Mesothelial cell of epicardium (in vitro differentiated cells): ENCODE data around the gene GRAMD4. TPM values are rescaled to one million over a fixed set of nuclear protein-coding genes. Genes with fewer than 3 reads are reported as not detected.

Experiments
- DNase-seq, 2 experiments: peaks; one replicate each; pipeline ENCODE4 v3.0.0; 2021; ENCODE audit warnings: low spot score in 2 of 2; ENCODE audit not compliant: unreplicated experiment in 2 of 2
- H3K27ac Mint-ChIP-seq: 2 replicates; pipeline ENCODE4 v1.8.0; 2021; ENCODE audit warnings: mixed read lengths
- H3K27me3 Mint-ChIP-seq: 2 replicates; pipeline ENCODE4 v1.8.0; 2021; ENCODE audit warnings: low read depth, mixed read lengths
- H3K36me3 Mint-ChIP-seq: 2 replicates; pipeline ENCODE4 v1.8.0; 2021; ENCODE audit warnings: mixed read lengths
- H3K4me1 Mint-ChIP-seq: 2 replicates; pipeline ENCODE4 v1.8.0; 2021; ENCODE audit warnings: mixed read lengths
- H3K4me3 Mint-ChIP-seq: 2 replicates; pipeline ENCODE4 v1.8.0; 2021; ENCODE audit warnings: mild to moderate bottlenecking, moderate library complexity, mixed read lengths
- H3K9me3 Mint-ChIP-seq: 2 replicates; pipeline ENCODE4 v1.8.0; 2021; ENCODE audit warnings: mixed read lengths
- total RNA-seq: library from RNA; stranded (reverse); gene quantifications from 3 replicates; pipeline ENCODE4 v1.2.1, GENCODE V29; 2021
- TF ChIP-seq, protein P1 (sequence below): fragments of 200-600 bp; sonication (generic); IDR thresholded peaks from one replicate; pipeline ENCODE4 v1.5.0; 2021; ENCODE audit warnings: antibody characterized with exemption; ENCODE audit not compliant: unreplicated experiment

GRAMD4 gene
- total RNA-seq, 1 donor from 2014 or later = 58.3 TPM

- TF ChIP-seq, protein P1, sequence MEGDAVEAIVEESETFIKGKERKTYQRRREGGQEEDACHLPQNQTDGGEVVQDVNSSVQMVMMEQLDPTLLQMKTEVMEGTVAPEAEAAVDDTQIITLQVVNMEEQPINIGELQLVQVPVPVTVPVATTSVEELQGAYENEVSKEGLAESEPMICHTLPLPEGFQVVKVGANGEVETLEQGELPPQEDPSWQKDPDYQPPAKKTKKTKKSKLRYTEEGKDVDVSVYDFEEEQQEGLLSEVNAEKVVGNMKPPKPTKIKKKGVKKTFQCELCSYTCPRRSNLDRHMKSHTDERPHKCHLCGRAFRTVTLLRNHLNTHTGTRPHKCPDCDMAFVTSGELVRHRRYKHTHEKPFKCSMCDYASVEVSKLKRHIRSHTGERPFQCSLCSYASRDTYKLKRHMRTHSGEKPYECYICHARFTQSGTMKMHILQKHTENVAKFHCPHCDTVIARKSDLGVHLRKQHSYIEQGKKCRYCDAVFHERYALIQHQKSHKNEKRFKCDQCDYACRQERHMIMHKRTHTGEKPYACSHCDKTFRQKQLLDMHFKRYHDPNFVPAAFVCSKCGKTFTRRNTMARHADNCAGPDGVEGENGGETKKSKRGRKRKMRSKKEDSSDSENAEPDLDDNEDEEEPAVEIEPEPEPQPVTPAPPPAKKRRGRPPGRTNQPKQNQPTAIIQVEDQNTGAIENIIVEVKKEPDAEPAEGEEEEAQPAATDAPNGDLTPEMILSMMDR = no peak
- no peaks in the 10 kb centered on the region for H3K27me3 Mint-ChIP-seq
- no peaks in the 10 kb centered on the region for H3K36me3 Mint-ChIP-seq
- peaks cover 51% of the 10 kb centered on the region for H3K4me1 Mint-ChIP-seq
- no peaks in the 10 kb centered on the region for H3K9me3 Mint-ChIP-seq
- DNase-seq = no peak
- H3K4me3 Mint-ChIP-seq = no peak overlapping the region
- H3K27ac Mint-ChIP-seq = no peak overlapping the region
Measured at GRCh38 chr22:46582281-46582933, 37.8 kb upstream of the GRAMD4 start.

- Mint-ChIP-seq H3K9me3 (no peaks in the 10 kb centered on the region), H3K4me1 (peaks cover 49% of the 10 kb centered on the region), H3K4me3 (no peak overlapping the region), H3K27ac (no peak overlapping the region), H3K36me3 (no peaks in the 10 kb centered on the region), H3K27me3 (no peaks in the 10 kb centered on the region)
- TF ChIP-seq, protein P1 = no peak
- DNase-seq = no peak
Measured at GRCh38 chr22:46583571-46583970, 36.6 kb upstream of the GRAMD4 start.

DNA sequence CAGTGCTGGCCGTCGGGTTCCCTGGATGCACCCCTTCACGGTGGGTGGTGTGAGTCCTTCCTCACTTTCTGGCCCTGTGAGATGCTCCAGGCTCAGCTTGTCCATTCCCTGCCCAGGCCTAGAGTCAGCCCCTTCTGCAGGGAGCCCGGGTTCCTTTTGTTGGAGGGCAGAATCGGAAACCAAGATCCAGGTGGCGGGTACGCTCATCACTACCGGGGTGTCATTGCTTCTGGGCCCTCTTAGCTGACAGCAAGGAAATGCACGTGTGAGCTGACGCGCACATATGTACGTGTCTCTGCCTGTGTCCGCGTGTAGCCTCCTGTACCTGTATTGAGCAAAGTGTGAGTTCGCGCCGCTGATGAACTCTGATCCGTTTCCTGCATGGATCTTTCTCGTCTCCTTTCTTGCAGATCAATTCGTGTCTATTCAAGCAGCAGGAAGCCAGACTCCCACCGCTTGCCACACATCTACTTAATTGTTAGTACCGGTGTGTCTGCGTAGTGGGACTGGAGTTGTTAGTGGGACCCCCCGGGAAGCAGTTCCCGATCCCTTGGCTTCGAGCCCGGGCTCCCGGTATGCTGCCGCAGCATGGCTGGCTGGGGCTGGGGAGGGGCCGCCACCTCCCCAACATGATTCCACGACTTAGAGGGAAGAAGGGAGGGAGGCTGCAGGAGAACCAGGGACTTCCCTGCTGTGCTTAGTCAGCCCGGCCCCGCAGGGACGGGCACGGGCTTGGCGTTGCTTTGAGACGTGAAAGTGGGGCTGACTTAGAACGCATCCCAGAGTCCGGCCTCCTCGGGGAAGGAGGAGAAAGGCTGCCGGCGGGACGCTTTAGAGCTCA lies 35.9 kb upstream of the GRAMD4 start:
- peaks cover 47% of the 10 kb centered on the region for H3K4me1 Mint-ChIP-seq
- DNase-seq = no peak
- no peaks in the 10 kb centered on the region for H3K36me3 Mint-ChIP-seq
- no peaks in the 10 kb centered on the region for H3K9me3 Mint-ChIP-seq
- H3K27me3 Mint-ChIP-seq = no peaks in the 10 kb centered on the region
- H3K27ac Mint-ChIP-seq = no peak overlapping the region
- no peak overlapping the region for H3K4me3 Mint-ChIP-seq
- TF ChIP-seq, protein P1 = no peak

DNA sequence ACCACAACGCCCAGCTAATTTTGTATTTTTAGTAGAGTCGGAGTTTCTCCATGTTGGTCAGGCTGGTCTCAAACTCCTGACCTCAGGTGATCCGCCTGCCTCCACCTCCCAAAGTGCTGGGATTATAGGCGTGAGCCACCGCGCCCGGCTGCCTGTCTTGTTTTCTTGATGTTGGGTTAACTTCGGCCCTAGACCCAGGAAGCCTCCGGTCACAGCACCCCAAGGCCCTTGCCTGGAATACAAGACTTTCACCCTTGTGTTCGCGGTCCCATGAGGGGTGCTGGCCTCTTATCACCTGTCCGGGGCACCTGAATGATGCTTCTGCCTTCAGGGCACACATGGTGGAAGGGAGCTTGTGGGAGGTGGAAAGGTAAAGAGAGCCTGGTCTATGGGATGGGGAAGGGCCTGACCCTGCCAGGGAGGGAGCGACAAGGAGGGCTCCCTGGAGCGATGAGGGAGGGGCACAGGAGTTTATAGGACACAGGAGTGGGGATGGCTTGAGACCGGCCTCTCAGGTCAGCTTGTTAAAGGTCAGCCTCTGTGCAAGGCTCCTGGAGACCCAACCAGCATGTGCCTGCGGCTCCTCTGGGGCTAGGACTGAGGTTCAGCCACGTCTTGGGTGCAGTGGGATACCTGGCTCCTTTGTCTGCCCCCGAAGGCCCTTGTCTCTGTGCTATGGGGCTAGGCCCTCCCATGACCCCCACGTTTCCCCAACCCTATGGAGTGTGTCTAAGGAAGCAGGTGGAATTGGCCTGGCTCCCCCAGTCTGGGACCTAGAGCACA lies 34.7 kb upstream of the GRAMD4 start:
- Mint-ChIP-seq H3K4me3 (no peak overlapping the region), H3K27ac (no peak overlapping the region), H3K27me3 (no peaks in the 10 kb centered on the region), H3K36me3 (no peaks in the 10 kb centered on the region), H3K9me3 (no peaks in the 10 kb centered on the region), H3K4me1 (peaks cover 47% of the 10 kb centered on the region)
- no peak for DNase-seq
- TF ChIP-seq, protein P1 = no peak

- Mint-ChIP-seq H3K27ac (no peak overlapping the region), H3K9me3 (no peaks in the 10 kb centered on the region), H3K36me3 (no peaks in the 10 kb centered on the region), H3K4me1 (peaks cover 44% of the 10 kb centered on the region), H3K27me3 (no peaks in the 10 kb centered on the region), H3K4me3 (no peak overlapping the region)
- TF ChIP-seq, protein P1 = no peak
- DNase-seq = no peak
Measured at GRCh38 chr22:46586123-46586519, 34.1 kb upstream of the GRAMD4 start.
